HCT116 (cell line): ENCODE data around the gene MTA3. TPM values are rescaled to one million over a fixed set of nuclear protein-coding genes. Genes with fewer than 3 reads are reported as not detected.
A peak's percentile ranks its signal among the peaks of the same experiment; 100 is the strongest.
"Not testable (repeated sequence)": the region's sequence is repeated elsewhere in the genome, so short reads cannot be mapped to it uniquely, and the experiment has no call there.

ENCODE experiments used
- ATAC-seq: fragments of 200-7000 bp; cut with Tn5 transposase; 2 replicates; pipeline ENCODE4 v1.9.1; 2020; ENCODE audit warnings: mild to moderate bottlenecking, moderate library complexity
- BruUV-seq: library from RNA; stranded (reverse); fragments of 400-500 nt; replicated peaks from 2 replicates; lab custom pipeline; 2021; lab: Mats Ljungman, UMichigan
- CTCF ChIA-PET: fragments of 300-600 bp; sonication (Branson Sonifier 250); formaldehyde crosslinking; loops from one replicate; lab custom pipeline; 2021; ENCODE audit warnings: antibody characterized with exemption; lab: Charles Lee
- POLR2A ChIA-PET: fragments of 300-600, 350-600 bp; sonication (Branson Sonifier 250); formaldehyde crosslinking; loops from one replicate; lab custom pipeline; 2021; ENCODE audit warnings: antibody characterized with exemption; lab: Charles Lee
- RAD21 ChIA-PET, 2 experiments: fragments of 300-600 bp; sonication (Branson Sonifier 250); formaldehyde crosslinking; loops; one replicate each; lab custom pipeline; 2023; ENCODE audit warnings: low total read pairs in 2 of 2; ENCODE audit not compliant: uncharacterized antibody in 2 of 2, unreplicated experiment in 2 of 2, low non-redundant PET in 1 of 2; lab: Charles Lee
- DNase-seq: peaks from one replicate; pipeline ENCODE4 v3.0.0-alpha.2; 2010; ENCODE audit warnings: low read depth, low spot score
- H2AFZ ChIP-seq: fragments of 200-600 bp; shearing (Covaris generic), sonication (generic); 2 replicates; pipeline ENCODE4 v1.6.1; 2017; ENCODE audit warnings: low read depth, mixed run types, mixed read lengths, antibody characterized with exemption, low read length; ENCODE audit not compliant: poor library complexity, severe bottlenecking
- H3K27ac ChIP-seq: 2 replicates; pipeline ENCODE4 v1.5.1; 2012; ENCODE audit warnings: low read depth, low read length
- H3K27me3 ChIP-seq: fragments of 200-600 bp; sonication (generic); 2 replicates; pipeline ENCODE4 v1.6.1; 2016; ENCODE audit warnings: mixed run types, low read length, mixed read lengths; ENCODE audit not compliant: insufficient read depth
- H3K36me3 ChIP-seq, 2 experiments: fragments of 200-500 bp in 1 of 2; fragments of 200-600 bp in 1 of 2; sonication (Bioruptor generic) in 1 of 2; sonication (generic) in 1 of 2; 2 replicates each; pipeline versions ENCODE4 v1.5.1 to v1.6.1; 2014 to 2016; ENCODE audit warnings: low read length in 2 of 2, inconsistent platforms in 1 of 2, mixed read lengths in 1 of 2, mixed run types in 1 of 2; ENCODE audit not compliant: insufficient read depth in 2 of 2, control insufficient read depth in 1 of 2
- H3K4me1 ChIP-seq, 2 experiments: fragments of 200-600 bp in 1 of 2; sonication (generic) in 1 of 2; 2 replicates each; pipeline versions ENCODE4 v1.5.1 to v1.6.1; 2012 to 2017; ENCODE audit warnings: low read length in 2 of 2, inconsistent platforms in 1 of 2, mild to moderate bottlenecking in 1 of 2, mixed read lengths in 1 of 2, mixed run types in 1 of 2, moderate library complexity in 1 of 2; ENCODE audit not compliant: insufficient read depth in 2 of 2, control insufficient read depth in 1 of 2
- H3K4me2 ChIP-seq: fragments of 200-600 bp; sonication (generic); 2 replicates; pipeline ENCODE4 v1.6.1; 2017; ENCODE audit warnings: mixed run types, low read length, mixed read lengths
- H3K4me3 ChIP-seq, 2 experiments: fragments of 200-600 bp in 1 of 2; sonication (generic) in 1 of 2; replicated peaks in 1 of 2; 2 replicates each; pipeline ENCODE4 v1.5.1; 2011 to 2016; ENCODE audit warnings: low read length in 2 of 2, control low read depth in 1 of 2, low read depth in 1 of 2, mild to moderate bottlenecking in 1 of 2, mixed read lengths in 1 of 2, mixed run types in 1 of 2
- H3K79me2 ChIP-seq: fragments of 200-600 bp; sonication (generic); 2 replicates; pipeline ENCODE4 v1.6.1; 2017; ENCODE audit warnings: mild to moderate bottlenecking, mixed run types, low read length, moderate library complexity, mixed read lengths; ENCODE audit not compliant: insufficient read depth
- H3K9ac ChIP-seq: fragments of 200-600 bp; sonication (generic); 2 replicates; pipeline ENCODE4 v1.6.1; 2016; ENCODE audit warnings: low read length, mixed read lengths
- H3K9me2 ChIP-seq: fragments of 200-600 bp; sonication (generic), shearing (Covaris generic); 2 replicates; pipeline ENCODE4 v1.6.1; 2017; ENCODE audit warnings: mixed run types, mild to moderate bottlenecking, moderate library complexity; ENCODE audit not compliant: insufficient read depth
- H3K9me3 ChIP-seq, 2 experiments: fragments of 200-500 bp in 1 of 2; fragments of 200-600 bp in 1 of 2; sonication (Bioruptor generic) in 1 of 2; sonication (generic) in 1 of 2; 2 replicates each; pipeline ENCODE4 v1.6.1; 2014 to 2017; ENCODE audit warnings: low read length in 2 of 2, mixed read lengths in 2 of 2, inconsistent platforms in 1 of 2, low read depth in 1 of 2, mild to moderate bottlenecking in 1 of 2, mixed run types in 1 of 2, moderate library complexity in 1 of 2; ENCODE audit not compliant: control insufficient read depth in 1 of 2, insufficient read depth in 1 of 2
- H4K20me1 ChIP-seq: fragments of 200-600 bp; sonication (generic), shearing (Covaris generic); 2 replicates; pipeline ENCODE4 v1.6.1; 2017; ENCODE audit warnings: mixed run types, mild to moderate bottlenecking, moderate library complexity; ENCODE audit not compliant: insufficient read depth
- CEBPB ChIP-seq: IDR thresholded peaks from 2 replicates; pipeline ENCODE4 v1.6.1; 2012; ENCODE audit warnings: low read depth
- EGR1 ChIP-seq: IDR thresholded peaks from 2 replicates; pipeline ENCODE4 v1.6.1; 2012; ENCODE audit warnings: low read depth
- EZH2phosphoT487 ChIP-seq: fragments of 200-600 bp; IDR thresholded peaks from 2 replicates; pipeline ENCODE4 v1.6.1; 2018; ENCODE audit warnings: antibody characterized with exemption, borderline replicate concordance
- POLR2A ChIP-seq: IDR thresholded peaks from 2 replicates; pipeline ENCODE4 v1.7.0; 2011; ENCODE audit warnings: borderline replicate concordance; ENCODE audit not compliant: insufficient read depth, insufficient read length; ENCODE audit errors: extremely low read depth
- POLR2AphosphoS5 ChIP-seq: IDR thresholded peaks from 2 replicates; pipeline ENCODE4 v1.6.1; 2011; ENCODE audit warnings: mild to moderate bottlenecking, low read depth, low read length, moderate library complexity
- SIN3A ChIP-seq: IDR thresholded peaks from 2 replicates; pipeline ENCODE4 v1.6.1; 2012; ENCODE audit warnings: low read depth
- intact Hi-C: fragments of 100-400 bp; cut with micrococcal nuclease; formaldehyde crosslinking; loops from 2 replicates; pipeline ENCODE4 v1.10.0; 2022
- total RNA-seq: library from RNA; stranded (reverse); gene quantifications from one replicate; pipeline ENCODE4 v1.2.1, GENCODE V29; 2021; ENCODE audit not compliant: unreplicated experiment
- TF ChIP-seq, protein P1 (sequence below), 3 experiments: fragments of 200-600 bp in 1 of 3; sonication (generic) in 1 of 3; IDR thresholded peaks in 2 of 3; conservative IDR thresholded peaks in 1 of 3; 2 replicates each; pipeline ENCODE4 v1.5.1; 2012 to 2017; ENCODE audit warnings: low read depth in 2 of 3, low read length in 2 of 3, antibody characterized with exemption in 1 of 3, borderline replicate concordance in 1 of 3, control low read depth in 1 of 3, mild to moderate bottlenecking in 1 of 3, mixed read lengths in 1 of 3, mixed run types in 1 of 3, moderate library complexity in 1 of 3; ENCODE audit not compliant: insufficient read depth in 1 of 3

The MTA3 gene
- total RNA-seq, 1 experiment from 2014 or later: 46.3 TPM

DNA sequence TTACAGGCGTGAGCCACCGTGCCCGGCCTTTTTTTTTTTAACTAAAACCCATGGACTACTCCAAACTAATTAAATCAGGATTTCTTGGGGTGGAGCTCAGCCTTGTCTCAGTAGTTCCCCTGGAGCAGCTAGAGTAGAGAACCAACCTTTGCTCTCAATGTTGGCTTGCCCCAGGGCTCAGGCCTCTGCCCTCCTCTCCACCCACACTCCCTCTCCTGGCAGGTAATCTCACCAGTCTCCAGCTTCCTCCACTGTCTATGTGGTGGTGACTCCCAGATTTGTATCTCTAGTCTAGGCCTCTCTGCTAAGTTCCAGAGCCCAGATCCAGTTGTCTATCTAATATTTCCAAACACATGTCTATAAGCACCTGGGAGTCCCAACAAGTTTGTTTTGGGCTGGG lies 9.6 kb upstream of the MTA3 start:
- intact Hi-C loops: no loop called here
- peaks cover 0 to 22% of the 10 kb centered on the region in 2 experiments; a peak in 3 of 4 replicates for H3K4me1 ChIP-seq
- ATAC-seq (peak; percentile 83), DNase-seq (peak; percentile 3)
- no peaks in the 10 kb centered on the region for H4K20me1 ChIP-seq
- no peaks in the 10 kb centered on the region for H3K36me3 ChIP-seq
- no TSS peak for BruUV-seq
- no peak overlapping the region for H3K9ac ChIP-seq
- POLR2A ChIA-PET: no interaction called here
- TF ChIP-seq POLR2A: no peak
- TF ChIP-seq, protein P1, sequence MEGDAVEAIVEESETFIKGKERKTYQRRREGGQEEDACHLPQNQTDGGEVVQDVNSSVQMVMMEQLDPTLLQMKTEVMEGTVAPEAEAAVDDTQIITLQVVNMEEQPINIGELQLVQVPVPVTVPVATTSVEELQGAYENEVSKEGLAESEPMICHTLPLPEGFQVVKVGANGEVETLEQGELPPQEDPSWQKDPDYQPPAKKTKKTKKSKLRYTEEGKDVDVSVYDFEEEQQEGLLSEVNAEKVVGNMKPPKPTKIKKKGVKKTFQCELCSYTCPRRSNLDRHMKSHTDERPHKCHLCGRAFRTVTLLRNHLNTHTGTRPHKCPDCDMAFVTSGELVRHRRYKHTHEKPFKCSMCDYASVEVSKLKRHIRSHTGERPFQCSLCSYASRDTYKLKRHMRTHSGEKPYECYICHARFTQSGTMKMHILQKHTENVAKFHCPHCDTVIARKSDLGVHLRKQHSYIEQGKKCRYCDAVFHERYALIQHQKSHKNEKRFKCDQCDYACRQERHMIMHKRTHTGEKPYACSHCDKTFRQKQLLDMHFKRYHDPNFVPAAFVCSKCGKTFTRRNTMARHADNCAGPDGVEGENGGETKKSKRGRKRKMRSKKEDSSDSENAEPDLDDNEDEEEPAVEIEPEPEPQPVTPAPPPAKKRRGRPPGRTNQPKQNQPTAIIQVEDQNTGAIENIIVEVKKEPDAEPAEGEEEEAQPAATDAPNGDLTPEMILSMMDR (IDR thresholded peaks at IDR 0.05 in 2 of 3, conservative IDR thresholded peaks at IDR 0.05 in 1 of 3; ENCODE audit: borderline replicate concordance in 1 of 3, insufficient read depth in 1 of 3, low read depth in 2 of 3, low read length in 2 of 3): peak in 1 of 3 experiments; percentile 12; a peak in 1 of 6 replicates
- no peak for TF ChIP-seq SIN3A
- TF ChIP-seq EGR1: no peak
- no peak for TF ChIP-seq POLR2AphosphoS5
- TF ChIP-seq CEBPB: no peak
- TF ChIP-seq EZH2phosphoT487: no peak
- no peaks in the 10 kb centered on the region for H3K9me2 ChIP-seq
- H3K27ac ChIP-seq: no peak overlapping the region
- no peak overlapping the region for H2AFZ ChIP-seq
- no peaks in the 10 kb centered on the region for H3K9me3 ChIP-seq
- H3K4me3 ChIP-seq: no peak overlapping the region
- no peaks in the 10 kb centered on the region for H3K27me3 ChIP-seq
- no peaks in the 10 kb centered on the region for H3K79me2 ChIP-seq
- RAD21 ChIA-PET: no interaction called here
- H3K4me2 ChIP-seq: no peak overlapping the region
- CTCF ChIA-PET: no interaction called here

DNA sequence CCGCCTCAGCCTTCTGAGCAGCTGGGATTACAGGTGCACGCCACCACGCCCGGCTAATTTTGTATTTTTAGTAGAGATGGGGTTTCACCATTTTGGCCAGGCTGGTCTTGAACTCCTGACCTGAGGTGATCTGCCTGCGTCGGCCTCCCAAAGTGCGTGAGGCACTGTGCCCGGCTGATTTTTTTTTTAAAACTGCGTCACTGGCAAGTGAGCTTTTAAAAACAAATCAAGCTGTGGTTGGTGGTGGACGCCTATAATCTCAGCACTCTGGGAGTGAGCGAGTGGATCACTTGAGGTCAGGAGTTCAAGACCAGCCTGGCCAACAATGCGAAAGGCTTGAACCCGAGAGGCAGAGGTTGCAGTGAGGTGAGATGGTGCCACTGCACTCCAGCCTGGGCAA lies 8.3 kb upstream of the MTA3 start:
- H4K20me1 ChIP-seq, H3K4me2 ChIP-seq, BruUV-seq, H3K36me3 ChIP-seq, H3K79me2 ChIP-seq, H3K27me3 ChIP-seq, intact Hi-C loops, H3K27ac ChIP-seq, H3K9me2 ChIP-seq, ATAC-seq, RAD21 ChIA-PET, CTCF ChIA-PET, H3K9me3 ChIP-seq, POLR2A ChIA-PET, H2AFZ ChIP-seq, H3K9ac ChIP-seq, H3K4me3 ChIP-seq, DNase-seq: not testable (repeated sequence)
- peaks cover 0 to 22% of the 10 kb centered on the region in 2 experiments; a peak in 3 of 4 replicates for H3K4me1 ChIP-seq
